Astrocyte (in vitro differentiated cells and primary cell): ENCODE results near the gene PRR7. TPM values are rescaled to one million over a fixed set of nuclear protein-coding genes. Genes with fewer than 3 reads are reported as not detected.

Experiments
- DNase-seq: peaks from one replicate; pipeline ENCODE4 v3.0.0-alpha.2; 2010; ENCODE audit warnings: low read depth
- FAIRE-seq: peaks from 2 replicates; lab custom pipeline; 2011; peaks lifted over from hg19 to GRCh38; lab: Jason Lieb, UNC
- H2AFZ ChIP-seq: 2 replicates; pipeline ENCODE4 v1.6.0; 2012; ENCODE audit warnings: low read depth, low read length, inconsistent platforms
- H3K27ac ChIP-seq: 2 replicates; pipeline ENCODE4 v1.5.1; 2011; ENCODE audit warnings: low read depth, low read length, inconsistent platforms
- H3K27me3 ChIP-seq: 2 replicates; pipeline ENCODE4 v1.6.0; 2011; ENCODE audit warnings: low read length, inconsistent platforms; ENCODE audit not compliant: insufficient read depth
- H3K36me3 ChIP-seq: 2 replicates; pipeline ENCODE4 v1.5.1; 2011; ENCODE audit warnings: low read length, inconsistent platforms; ENCODE audit not compliant: insufficient read depth
- H3K4me1 ChIP-seq: 2 replicates; pipeline ENCODE4 v1.5.1; 2011; ENCODE audit warnings: low read length, inconsistent platforms; ENCODE audit not compliant: insufficient read depth
- H3K4me2 ChIP-seq: 2 replicates; pipeline ENCODE4 v1.6.0; 2012; ENCODE audit warnings: low read length, inconsistent platforms
- H3K4me3 ChIP-seq: 2 replicates; pipeline ENCODE4 v1.5.1; 2011; ENCODE audit warnings: low read depth, mild to moderate bottlenecking, low read length, inconsistent platforms; ENCODE audit not compliant: insufficient read depth
- H3K79me2 ChIP-seq: 2 replicates; pipeline ENCODE4 v1.6.0; 2012; ENCODE audit warnings: mild to moderate bottlenecking, low read length, inconsistent platforms; ENCODE audit not compliant: insufficient read depth
- H3K9ac ChIP-seq: 2 replicates; pipeline ENCODE4 v1.6.0; 2012; ENCODE audit warnings: mild to moderate bottlenecking, low read length, inconsistent platforms
- H3K9me3 ChIP-seq: 2 replicates; pipeline ENCODE4 v1.5.1; 2012; ENCODE audit warnings: low read depth, mild to moderate bottlenecking, low read length, inconsistent platforms; ENCODE audit not compliant: insufficient read depth
- H4K20me1 ChIP-seq: 2 replicates; pipeline ENCODE4 v1.6.0; 2012; ENCODE audit warnings: low read length, inconsistent platforms; ENCODE audit not compliant: insufficient read depth
- H3K27ac Mint-ChIP-seq: one replicate; pipeline ENCODE4 v1.8.0; 2021; ENCODE audit warnings: mild to moderate bottlenecking, mixed read lengths; ENCODE audit not compliant: unreplicated experiment
- H3K27me3 Mint-ChIP-seq: one replicate; pipeline ENCODE4 v1.8.0; 2021; ENCODE audit warnings: low read depth, mixed read lengths; ENCODE audit not compliant: unreplicated experiment
- H3K36me3 Mint-ChIP-seq: one replicate; pipeline ENCODE4 v1.8.0; 2021; ENCODE audit warnings: low read depth, mixed read lengths; ENCODE audit not compliant: unreplicated experiment
- H3K4me1 Mint-ChIP-seq: one replicate; pipeline ENCODE4 v1.8.0; 2021; ENCODE audit warnings: low read depth, mixed read lengths; ENCODE audit not compliant: unreplicated experiment
- H3K4me3 Mint-ChIP-seq: one replicate; pipeline ENCODE4 v1.8.0; 2021; ENCODE audit warnings: mild to moderate bottlenecking, moderate library complexity, mixed read lengths; ENCODE audit not compliant: unreplicated experiment
- H3K9me3 Mint-ChIP-seq: one replicate; pipeline ENCODE4 v1.8.0; 2021; ENCODE audit warnings: mild to moderate bottlenecking, mixed read lengths; ENCODE audit not compliant: unreplicated experiment
- CTCF ChIP-seq: IDR thresholded peaks from 2 replicates; pipeline ENCODE4 v1.5.1; 2011; ENCODE audit warnings: low read depth, mild to moderate bottlenecking, inconsistent platforms, low read length, moderate library complexity; ENCODE audit not compliant: insufficient read depth
- EZH2 ChIP-seq: IDR thresholded peaks from 2 replicates; pipeline ENCODE4 v1.6.1; 2012; ENCODE audit warnings: mild to moderate bottlenecking, low read length, inconsistent platforms; ENCODE audit not compliant: insufficient read depth
- total RNA-seq: library from RNA; stranded (reverse); gene quantifications from 2 replicates; pipeline ENCODE4 v1.2.1, GENCODE V29; 2021

Gene PRR7
- total RNA-seq, 1 donor from 2014 or later = 9.9 TPM

GRCh38 chr5:177501874-177502678 lies 55.5 kb downstream of the PRR7 start:
- Histone ChIP-seq H3K27me3 (no peaks in the 10 kb centered on the region), H3K9ac (no peak overlapping the region), H3K9me3 (no peaks in the 10 kb centered on the region), H3K36me3 (no peaks in the 10 kb centered on the region), H3K4me3 (no peak overlapping the region), H3K4me1 (peaks cover 25% of the 10 kb centered on the region), H3K27ac (no peak overlapping the region), H4K20me1 (no peaks in the 10 kb centered on the region), H3K79me2 (peaks cover 6% of the 10 kb centered on the region), H2AFZ (no peak overlapping the region), H3K4me2 (no peak overlapping the region)
- no peak overlapping the region for H3K27ac Mint-ChIP-seq
- no peaks in the 10 kb centered on the region for H3K27me3 Mint-ChIP-seq
- H3K9me3 Mint-ChIP-seq = no peaks in the 10 kb centered on the region
- H3K36me3 Mint-ChIP-seq = peaks cover 8% of the 10 kb centered on the region
- no peak for TF ChIP-seq EZH2
- TF ChIP-seq CTCF = no peak
- FAIRE-seq = no peak
- H3K4me1 Mint-ChIP-seq = peaks cover 33% of the 10 kb centered on the region
- H3K4me3 Mint-ChIP-seq = no peak overlapping the region
- no peak for DNase-seq

GRCh38 chr5:177502886-177503285 lies 56.3 kb downstream of the PRR7 start:
- FAIRE-seq (no peak), DNase-seq (no peak)
- H3K79me2 ChIP-seq = peaks cover 4% of the 10 kb centered on the region
- no peak overlapping the region for H3K9ac ChIP-seq
- H3K36me3 ChIP-seq = no peaks in the 10 kb centered on the region
- H3K4me3 ChIP-seq = no peak overlapping the region
- H3K9me3 ChIP-seq = no peaks in the 10 kb centered on the region
- peaks cover 16% of the 10 kb centered on the region for H3K36me3 Mint-ChIP-seq
- H2AFZ ChIP-seq = no peak overlapping the region
- H3K9me3 Mint-ChIP-seq = no peaks in the 10 kb centered on the region
- no peak overlapping the region for H3K27ac ChIP-seq
- TF ChIP-seq CTCF (no peak), EZH2 (no peak)
- no peaks in the 10 kb centered on the region for H3K27me3 ChIP-seq
- no peaks in the 10 kb centered on the region for H4K20me1 ChIP-seq
- H3K27me3 Mint-ChIP-seq = no peaks in the 10 kb centered on the region
- peaks cover 32% of the 10 kb centered on the region for H3K4me1 Mint-ChIP-seq
- H3K4me1 ChIP-seq = peaks cover 22% of the 10 kb centered on the region
- H3K4me3 Mint-ChIP-seq = no peak overlapping the region
- H3K27ac Mint-ChIP-seq = no peak overlapping the region
- H3K4me2 ChIP-seq = no peak overlapping the region
